OCI-LY3 (cell line): ENCODE measurements around the gene LUC7L2.

Source experiments
- EZH2phosphoT487 ChIP-seq: fragments of 200-600 bp; shearing (Covaris generic); IDR thresholded peaks from 2 replicates; pipeline ENCODE4 v1.6.1; 2018; ENCODE audit warnings: antibody characterized with exemption, mixed run types, low read depth
- TF ChIP-seq, protein P1 (sequence below): fragments of 200-600, 300-600 bp; sonication (generic); IDR thresholded peaks from 2 replicates; pipeline ENCODE4 v1.5.1; 2014; ENCODE audit warnings: antibody characterized with exemption, low read length, low read depth

- TF ChIP-seq, protein P1, sequence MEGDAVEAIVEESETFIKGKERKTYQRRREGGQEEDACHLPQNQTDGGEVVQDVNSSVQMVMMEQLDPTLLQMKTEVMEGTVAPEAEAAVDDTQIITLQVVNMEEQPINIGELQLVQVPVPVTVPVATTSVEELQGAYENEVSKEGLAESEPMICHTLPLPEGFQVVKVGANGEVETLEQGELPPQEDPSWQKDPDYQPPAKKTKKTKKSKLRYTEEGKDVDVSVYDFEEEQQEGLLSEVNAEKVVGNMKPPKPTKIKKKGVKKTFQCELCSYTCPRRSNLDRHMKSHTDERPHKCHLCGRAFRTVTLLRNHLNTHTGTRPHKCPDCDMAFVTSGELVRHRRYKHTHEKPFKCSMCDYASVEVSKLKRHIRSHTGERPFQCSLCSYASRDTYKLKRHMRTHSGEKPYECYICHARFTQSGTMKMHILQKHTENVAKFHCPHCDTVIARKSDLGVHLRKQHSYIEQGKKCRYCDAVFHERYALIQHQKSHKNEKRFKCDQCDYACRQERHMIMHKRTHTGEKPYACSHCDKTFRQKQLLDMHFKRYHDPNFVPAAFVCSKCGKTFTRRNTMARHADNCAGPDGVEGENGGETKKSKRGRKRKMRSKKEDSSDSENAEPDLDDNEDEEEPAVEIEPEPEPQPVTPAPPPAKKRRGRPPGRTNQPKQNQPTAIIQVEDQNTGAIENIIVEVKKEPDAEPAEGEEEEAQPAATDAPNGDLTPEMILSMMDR, result no peak
- TF ChIP-seq EZH2phosphoT487, result no peak
Observed at GRCh38 chr7:139366400-139366799, 6.7 kb downstream of the LUC7L2 start.
